Panc1 (cell line): Measurements from ENCODE around the gene SMIM20. TPM values are rescaled to one million over a fixed set of nuclear protein-coding genes. Genes with fewer than 3 reads are reported as not detected.

Source experiments
- ATAC-seq: fragments of 200-7000 bp; cut with Tn5 transposase; 2 replicates; pipeline ENCODE4 v1.9.1; 2020; ENCODE audit warnings: mild to moderate bottlenecking, moderate library complexity
- BruUV-seq: library from RNA; stranded (reverse); fragments of 400-500 nt; replicated peaks from 2 replicates; lab custom pipeline; 2021; lab: Mats Ljungman, UMichigan
- CTCF ChIA-PET: fragments of 300-600 bp; sonication (Branson Sonifier 250); formaldehyde crosslinking; loops from one replicate; lab custom pipeline; 2022; ENCODE audit warnings: antibody characterized with exemption; lab: Charles Lee
- POLR2A ChIA-PET: fragments of 300-600 bp; sonication (Branson Sonifier 250); formaldehyde crosslinking; loops from one replicate; lab custom pipeline; 2022; ENCODE audit warnings: antibody characterized with exemption; lab: Charles Lee
- DNase-seq: peaks from one replicate; pipeline ENCODE4 v3.0.0-alpha.2; 2010; ENCODE audit warnings: low read depth, low spot score
- H3K27ac ChIP-seq: 2 replicates; pipeline ENCODE4 v1.5.1; 2011; ENCODE audit warnings: mild to moderate bottlenecking, low read length, inconsistent platforms
- H3K27me3 ChIP-seq: fragments of 200-500 bp; sonication (Bioruptor generic); 2 replicates; pipeline ENCODE4 v1.6.0; 2014; ENCODE audit warnings: low read length, inconsistent platforms; ENCODE audit not compliant: control insufficient read depth, insufficient read depth
- H3K36me3 ChIP-seq: fragments of 200-500 bp; sonication (Bioruptor generic); 2 replicates; pipeline ENCODE4 v1.5.1; 2014; ENCODE audit warnings: inconsistent platforms, mild to moderate bottlenecking, low read length, moderate library complexity; ENCODE audit not compliant: control insufficient read depth, insufficient read depth
- H3K4me1 ChIP-seq: 2 replicates; pipeline ENCODE4 v1.5.1; 2011; ENCODE audit warnings: inconsistent platforms, mild to moderate bottlenecking, low read length, moderate library complexity; ENCODE audit not compliant: control insufficient read depth, insufficient read depth
- H3K4me3 ChIP-seq, 2 experiments: 2 replicates each; pipeline ENCODE4 v1.5.1; 2011 to 2012; ENCODE audit warnings: low read depth in 2 of 2, low read length in 2 of 2, mild to moderate bottlenecking in 2 of 2, inconsistent platforms in 1 of 2, moderate library complexity in 1 of 2
- H3K9me3 ChIP-seq: fragments of 200-500 bp; sonication (Bioruptor generic); 2 replicates; pipeline ENCODE4 v1.5.1; 2014; ENCODE audit warnings: low read depth, mild to moderate bottlenecking, inconsistent platforms, low read length, moderate library complexity; ENCODE audit not compliant: control insufficient read depth, insufficient read depth
- CTCF ChIP-seq: fragments of 450-650 bp; IDR thresholded peaks from 2 replicates; pipeline ENCODE4 v1.5.1; 2017; ENCODE audit warnings: mild to moderate bottlenecking
- POLR2AphosphoS5 ChIP-seq: IDR thresholded peaks from 2 replicates; pipeline ENCODE4 v1.6.1; 2012; ENCODE audit warnings: mild to moderate bottlenecking, low read depth, low read length, moderate library complexity
- REST ChIP-seq, 2 experiments: IDR thresholded peaks; 2 replicates each; pipeline ENCODE4 v1.6.1; 2011 to 2012; ENCODE audit warnings: low read depth in 2 of 2, control low read depth in 1 of 2, low read length in 1 of 2, mild to moderate bottlenecking in 1 of 2, moderate library complexity in 1 of 2; ENCODE audit not compliant: insufficient read depth in 1 of 2
- SIN3A ChIP-seq: IDR thresholded peaks from 2 replicates; pipeline ENCODE4 v1.6.1; 2012; ENCODE audit warnings: low read depth, mild to moderate bottlenecking, low read length, moderate library complexity, borderline replicate concordance; ENCODE audit not compliant: insufficient read depth
- TCF7L2 ChIP-seq: IDR thresholded peaks from 2 replicates; pipeline ENCODE4 v1.6.1; 2011; ENCODE audit warnings: mild to moderate bottlenecking, low read depth, low read length, inconsistent platforms
- in situ Hi-C: cut with HindIII; loops from 2 replicates; pipeline ENCODE4 v1.10.0; 2016; ENCODE audit warnings: low sequenced_read_pairs, low pct_unique_long_range_greater_than_20kb
- intact Hi-C: fragments of 100-400 bp; cut with micrococcal nuclease; formaldehyde crosslinking; loops from one replicate; pipeline ENCODE4 v1.10.0; 2022; ENCODE audit not compliant: unreplicated experiment
- total RNA-seq: library from RNA; stranded (reverse); gene quantifications from one replicate; pipeline ENCODE4 v1.2.1, GENCODE V29; 2021; ENCODE audit not compliant: unreplicated experiment

SMIM20 gene
- total RNA-seq, 1 experiment from 2014 or later, result 16.5 TPM

GRCh38 chr4:25943805-25944204, 29.8 kb downstream of the SMIM20 start:
- ChIA-PET CTCF (no interaction called here), POLR2A (interaction anchor here (0.6 kb wide), 1 partner anchor 9 kb away, joined by 4 read pairs; no protein-coding TSS in a partner anchor)
- Histone ChIP-seq H3K27me3 (no peaks in the 10 kb centered on the region; the same call in 1 of the 2 replicates), H3K27ac (no peak overlapping the region), H3K4me1 (no peaks in the 10 kb centered on the region), H3K36me3 (no peaks in the 10 kb centered on the region), H3K9me3 (no peaks in the 10 kb centered on the region), H3K4me3 (no peak overlapping the region)
- intact Hi-C loops, result no loop called here
- in situ Hi-C loops, result no loop called here
- no peak for TF ChIP-seq REST (IDR thresholded peaks at IDR 0.05; ENCODE audit: insufficient read depth in 1 of 2, low read depth in 2 of 2, low read length in 1 of 2)
- no peak for TF ChIP-seq CTCF
- TF ChIP-seq POLR2AphosphoS5, result no peak
- no peak for TF ChIP-seq SIN3A
- TF ChIP-seq TCF7L2, result no peak
- DNase-seq (no peak), ATAC-seq (no peak)
- no TSS peak for BruUV-seq

- intact Hi-C loops, result no loop called here
- Histone ChIP-seq H3K4me3 (no peak overlapping the region), H3K4me1 (no peaks in the 10 kb centered on the region), H3K36me3 (no peaks in the 10 kb centered on the region), H3K27me3 (no peaks in the 10 kb centered on the region; the same call in none of the 2 replicates), H3K27ac (no peak overlapping the region), H3K9me3 (no peaks in the 10 kb centered on the region)
- in situ Hi-C loops, result no loop called here
- no TSS peak for BruUV-seq
- POLR2A ChIA-PET, result no interaction called here
- ATAC-seq (no peak), DNase-seq (no peak)
- TF ChIP-seq REST (IDR thresholded peaks at IDR 0.05; ENCODE audit: insufficient read depth in 1 of 2, low read depth in 2 of 2, low read length in 1 of 2), result no peak
- CTCF ChIA-PET, result no interaction called here
These were observed 34.0 kb downstream of the SMIM20 start for GRCh38 chr4:25948051-25948450.
